GM21423 (cell line): ENCODE results near the gene SLCO1B1.

Source experiments
- ATAC-seq: cut with Tn5 transposase; IDR thresholded peaks from one replicate; pipeline ENCODE4 v1.9.1; 2021; ENCODE audit warnings: mild to moderate bottlenecking, moderate library complexity; ENCODE audit not compliant: unreplicated experiment

Gene SLCO1B1

DNA sequence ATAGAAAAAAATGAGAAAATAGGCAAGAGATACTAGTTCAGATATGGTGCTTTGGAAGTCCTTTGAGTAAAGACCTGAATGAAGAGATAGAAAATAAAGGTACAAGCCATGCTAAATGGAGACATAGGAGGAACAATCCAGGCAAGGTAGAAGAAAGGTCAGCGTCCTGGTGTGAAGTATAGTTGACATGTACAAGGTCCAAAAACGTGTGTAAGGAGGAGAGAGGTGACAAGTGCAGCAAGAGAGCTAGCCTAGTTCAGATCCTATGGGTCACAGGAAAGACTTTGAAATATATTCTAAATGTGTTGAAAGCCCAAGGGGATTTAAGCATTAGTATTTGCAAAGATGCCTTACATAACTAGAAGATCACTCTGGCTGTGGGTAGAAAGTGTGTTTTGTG, 88.2 kb downstream of the SLCO1B1 start:
- no peak for ATAC-seq

DNA sequence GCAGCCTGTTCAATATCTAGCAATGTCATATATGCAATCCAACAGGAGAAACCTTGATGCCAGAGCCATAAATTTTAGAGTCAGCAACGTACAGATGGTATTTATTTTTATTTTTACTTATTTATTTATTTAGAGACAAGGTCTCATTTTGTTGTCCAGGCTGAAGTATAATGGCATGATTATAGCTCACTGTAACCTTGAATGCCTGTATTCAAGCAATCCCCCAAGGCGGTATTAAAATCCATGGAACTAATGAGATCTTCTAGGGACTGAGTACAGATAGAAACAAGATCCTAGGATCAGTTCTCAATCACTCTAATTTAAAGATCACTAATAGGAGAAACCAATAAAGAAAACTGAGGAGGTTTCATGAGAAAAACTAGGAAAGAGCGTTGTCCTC, 89.3 kb downstream of the SLCO1B1 start:
- ATAC-seq: no peak

- no peak for ATAC-seq
Observed at GRCh38 chr12:21221072-21221471, 90.1 kb downstream of the SLCO1B1 start.

DNA sequence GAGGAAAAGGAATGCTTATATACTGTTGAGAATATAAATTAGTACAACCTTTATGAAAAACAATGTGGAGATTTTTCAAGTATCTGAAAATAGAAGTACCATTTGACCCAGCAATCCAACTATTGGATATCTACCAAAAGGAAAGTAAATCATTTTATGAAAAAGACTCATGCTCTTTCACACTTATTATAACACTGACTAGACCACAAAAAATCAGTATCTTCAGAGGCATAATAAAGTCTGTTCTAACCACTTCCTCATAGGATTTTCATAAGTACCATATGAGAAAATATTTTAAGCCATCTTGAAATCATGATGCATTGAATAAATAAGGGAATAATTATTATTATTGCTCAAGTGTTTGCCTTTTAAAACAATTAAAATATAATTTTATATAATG, 90.8 kb downstream of the SLCO1B1 start:
- no peak for ATAC-seq

GRCh38 chr12:21223930-21224329, 92.9 kb downstream of the SLCO1B1 start:
- ATAC-seq: no peak

DNA sequence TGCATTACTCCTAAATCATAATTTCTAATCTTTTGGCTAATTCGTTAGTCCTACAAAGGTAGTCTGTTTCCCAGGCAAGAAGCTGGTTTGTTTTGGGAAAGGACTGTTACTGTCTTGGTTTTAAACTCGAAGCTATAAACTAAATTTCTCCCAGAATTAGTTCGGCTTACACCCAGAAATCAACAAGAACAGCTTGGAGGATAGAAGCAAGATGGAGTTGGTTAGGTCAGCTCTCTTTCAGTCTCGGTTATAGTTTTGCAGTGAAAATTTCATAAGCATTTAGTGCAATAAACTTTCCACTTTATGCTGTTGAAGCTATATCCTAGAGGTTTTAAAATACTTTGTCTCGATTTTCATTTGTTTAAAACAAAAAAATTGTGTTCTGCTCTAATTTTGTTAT, 103.4 kb downstream of the SLCO1B1 start:
- ATAC-seq: no peak

DNA sequence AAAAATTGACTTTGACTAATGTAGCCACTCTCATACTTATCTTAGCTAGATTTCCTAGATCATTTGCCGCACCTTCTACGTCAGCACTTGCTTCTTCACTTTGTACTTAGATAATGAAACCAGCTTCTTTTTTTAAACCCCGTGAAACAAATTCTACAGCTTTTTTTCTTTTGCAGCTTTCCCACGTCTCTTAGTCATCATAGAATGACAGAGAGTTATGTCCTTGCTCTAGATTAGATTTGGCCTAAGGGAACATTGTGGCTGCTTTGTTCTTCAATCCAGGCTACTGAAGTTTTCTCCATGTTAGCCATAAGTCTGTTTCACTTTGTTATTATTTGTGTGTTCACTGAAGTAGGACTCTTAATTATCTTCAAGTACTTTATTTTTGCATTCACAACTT, 108.9 kb downstream of the SLCO1B1 start:
- no peak for ATAC-seq

DNA sequence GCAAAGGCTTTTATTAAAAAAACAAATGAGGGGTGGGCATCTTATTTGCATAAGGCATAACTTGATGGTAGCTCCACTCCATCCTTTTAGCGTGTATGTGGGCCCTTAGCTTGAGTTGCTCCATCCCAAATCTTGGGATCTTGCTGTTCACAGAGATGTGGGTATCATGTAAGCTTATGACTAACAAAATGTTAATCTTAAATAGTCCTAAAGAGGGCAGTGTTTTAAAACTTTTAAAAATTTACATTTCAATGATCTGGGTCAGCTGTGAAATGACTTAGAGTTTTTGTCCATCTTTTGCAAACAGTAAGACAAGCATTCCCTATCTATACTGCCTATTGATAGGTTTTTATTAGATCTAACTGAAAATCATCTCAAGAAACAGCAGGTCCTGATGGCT, 117.7 kb downstream of the SLCO1B1 start:
- ATAC-seq: no peak

DNA sequence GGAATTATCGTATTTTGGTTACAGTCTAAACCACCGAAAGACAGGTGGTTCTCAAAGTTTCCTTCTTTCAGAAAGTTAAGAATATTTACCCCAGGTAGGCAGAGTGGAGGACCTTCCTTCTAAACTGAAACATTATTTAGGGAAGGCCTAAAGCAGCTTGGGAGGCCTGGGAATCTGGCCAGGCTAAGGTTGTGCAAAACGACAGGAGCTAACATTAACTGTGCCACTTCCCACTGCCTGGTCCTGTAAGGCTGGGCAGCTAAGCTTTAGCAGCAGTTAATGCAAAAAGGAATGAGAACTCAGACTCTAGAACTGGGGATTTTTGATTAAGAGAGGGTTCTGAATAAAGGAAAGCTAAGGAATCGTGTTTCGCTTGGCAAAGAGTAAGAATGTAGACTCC, 121.1 kb downstream of the SLCO1B1 start:
- ATAC-seq: no peak

DNA sequence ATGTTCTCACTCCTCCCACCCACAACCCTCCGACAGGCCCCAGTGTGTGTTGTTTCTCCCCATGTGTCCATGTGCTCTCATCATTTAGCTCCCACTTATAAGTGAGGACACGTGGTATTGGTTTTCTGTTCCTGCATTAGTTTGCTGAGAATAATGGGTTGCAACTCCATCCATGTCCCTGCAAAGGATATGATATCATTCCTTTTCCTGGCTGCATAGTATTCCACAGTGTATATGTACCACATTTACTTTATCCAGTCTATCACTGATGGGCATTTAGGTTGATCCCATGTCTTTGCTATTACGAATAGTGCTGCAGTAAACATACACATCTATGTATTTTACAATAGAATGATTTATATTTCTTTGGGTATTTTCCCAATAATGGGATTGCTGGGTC, 126.2 kb downstream of the SLCO1B1 start:
- ATAC-seq: no peak

- ATAC-seq: no peak
Observed at GRCh38 chr12:21264232-21264631, 133.2 kb downstream of the SLCO1B1 start.

DNA sequence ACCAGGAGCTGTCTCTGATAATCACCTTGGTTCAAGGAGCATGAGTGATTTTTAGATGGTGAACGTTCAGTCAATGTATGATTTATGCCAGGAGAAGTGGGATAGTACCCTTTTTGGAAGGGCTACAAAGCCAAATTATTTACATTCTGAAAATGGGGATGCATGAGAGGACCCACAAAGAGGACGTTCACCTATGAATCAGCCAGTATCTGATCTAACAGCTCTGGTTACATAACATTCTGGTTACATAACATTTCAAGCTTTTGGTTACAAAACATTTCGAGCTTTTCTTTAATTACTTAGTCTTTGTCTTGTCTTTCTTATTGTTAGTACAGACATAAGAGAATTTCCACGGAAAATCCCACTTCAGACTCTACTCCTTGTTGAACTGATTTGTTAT, 134.9 kb downstream of the SLCO1B1 start:
- no peak for ATAC-seq

GRCh38 chr12:21276826-21277225, 145.8 kb downstream of the SLCO1B1 start:
- no peak for ATAC-seq
